ENCODE measurements around the gene ACP5. TPM values are rescaled to one million over a fixed set of nuclear protein-coding genes. Genes with fewer than 3 reads are reported as not detected.
"Not testable (repeated sequence)": the region's sequence is repeated elsewhere in the genome, so short reads cannot be mapped to it uniquely, and the experiment has no call there.

Gene ACP5
- total and polyA plus RNA-seq, 10 of the 15 experiments (the other 5 are each of a cell fraction or from before 2014, with no cell fraction given), result 1.0 to 73.4 (median 36.8) TPM

DNA sequence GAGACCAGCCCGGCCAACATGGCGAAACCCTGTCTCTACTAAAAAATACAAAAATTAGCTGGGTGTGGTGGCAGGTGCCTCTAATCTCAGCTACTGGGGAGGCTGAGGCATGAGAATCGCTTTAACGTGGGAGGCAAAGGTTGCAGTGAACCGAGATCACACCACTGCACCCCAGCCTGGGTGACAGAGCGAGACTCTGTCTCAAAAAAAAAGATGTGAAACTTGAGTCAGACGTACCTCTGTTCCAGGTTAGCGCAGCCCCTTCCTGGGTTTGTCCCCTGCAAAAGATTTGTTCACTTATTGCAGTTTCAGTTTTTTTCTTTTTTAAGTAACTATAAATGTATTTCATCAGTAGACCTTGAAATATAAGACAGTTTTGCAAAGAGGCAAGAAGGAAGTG lies 22.3 kb upstream of the ACP5 start:
- H2AFZ ChIP-seq (ENCODE audit: control insufficient read depth, low read depth, low read length); H3K27me3 ChIP-seq (replicated peaks in 1 of 2; ENCODE audit: control insufficient read depth in 2 of 2, insufficient read depth in 2 of 2, low read length in 1 of 2); DNase-seq (ENCODE audit: low read depth, low spot score); FAIRE-seq; SMC1A ChIA-PET (ENCODE audit: uncharacterized antibody, unreplicated experiment); H3K9me3 ChIP-seq (replicated peaks; ENCODE audit: control insufficient read depth, insufficient read depth, low read length); H3K9ac ChIP-seq (ENCODE audit: control insufficient read depth, insufficient read depth, low read length); BruUV-seq (replicated peaks); H3K4me3 ChIP-seq; H4K20me1 ChIP-seq (ENCODE audit: control insufficient read depth, insufficient read depth): not testable (repeated sequence)
- Histone ChIP-seq H3K27ac (ENCODE audit: control insufficient read depth, insufficient read depth) (peak overlapping the region; percentile 27), H3K36me3 (ENCODE audit: control insufficient read depth in 2 of 2, insufficient read depth in 2 of 2, low read length in 1 of 2) (peaks cover 0 to 10% of the 10 kb centered on the region in 2 experiments; a peak in 1 of 4 replicates), H3K4me1 (ENCODE audit: control insufficient read depth, insufficient read depth, low read length) (peaks cover 14% of the 10 kb centered on the region), H3K79me2 (ENCODE audit: control insufficient read depth, insufficient read depth, low read length) (peaks cover 34% of the 10 kb centered on the region), H3K4me2 (ENCODE audit: control insufficient read depth, insufficient read depth) (peak overlapping the region; percentile 77)
- TF ChIP-seq, protein P1, sequence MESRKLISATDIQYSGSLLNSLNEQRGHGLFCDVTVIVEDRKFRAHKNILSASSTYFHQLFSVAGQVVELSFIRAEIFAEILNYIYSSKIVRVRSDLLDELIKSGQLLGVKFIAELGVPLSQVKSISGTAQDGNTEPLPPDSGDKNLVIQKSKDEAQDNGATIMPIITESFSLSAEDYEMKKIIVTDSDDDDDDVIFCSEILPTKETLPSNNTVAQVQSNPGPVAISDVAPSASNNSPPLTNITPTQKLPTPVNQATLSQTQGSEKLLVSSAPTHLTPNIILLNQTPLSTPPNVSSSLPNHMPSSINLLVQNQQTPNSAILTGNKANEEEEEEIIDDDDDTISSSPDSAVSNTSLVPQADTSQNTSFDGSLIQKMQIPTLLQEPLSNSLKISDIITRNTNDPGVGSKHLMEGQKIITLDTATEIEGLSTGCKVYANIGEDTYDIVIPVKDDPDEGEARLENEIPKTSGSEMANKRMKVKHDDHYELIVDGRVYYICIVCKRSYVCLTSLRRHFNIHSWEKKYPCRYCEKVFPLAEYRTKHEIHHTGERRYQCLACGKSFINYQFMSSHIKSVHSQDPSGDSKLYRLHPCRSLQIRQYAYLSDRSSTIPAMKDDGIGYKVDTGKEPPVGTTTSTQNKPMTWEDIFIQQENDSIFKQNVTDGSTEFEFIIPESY (IDR thresholded peaks at IDR 0.05), result 0 out of 2 replicates have a peak, but pooled peaks have one; percentile 4
- TF ChIP-seq SPI1 (IDR thresholded peaks at IDR 0.05; ENCODE audit: borderline replicate concordance, insufficient read depth, low read depth, low read length), result peak; percentile 7; the same call in 1 of the 2 replicates
- ChIA-PET CTCF (interaction anchor here (0.7 kb wide), 1 partner anchor 102 kb away, joined by 3 read pairs; no protein-coding TSS in a partner anchor), POLR2A (interaction anchor here (0.7 kb wide), 1 partner anchor 1187 kb away, joined by 3 read pairs; no protein-coding TSS in a partner anchor), RAD21 (ENCODE audit: unreplicated experiment) (interaction anchor here (1.2 kb wide), 1 partner anchor 14 kb away, joined by 3 read pairs; no protein-coding TSS in a partner anchor)
- peak; percentile 9; the same call in 1 of the 3 replicates for ATAC-seq
- in situ Hi-C loops (cut with MboI), result loop anchor here (25.0 kb wide), 1 partner anchor 1563 kb away; the partner anchor contains the start of genes IER2 and STX10
- intact Hi-C loops (cut with micrococcal nuclease; ENCODE audit: unreplicated experiment), result loop anchor here (5.0 kb wide), 1 partner anchor 213 kb away; the partner anchor contains the start of gene ZNF440
- WGBS (ENCODE audit: insufficient coverage, insufficient replicate concordance, low lambda C conversion rate, missing lambda C conversion rate), result 32% methylated on average over 8 of the region's 8 CpGs

DNA sequence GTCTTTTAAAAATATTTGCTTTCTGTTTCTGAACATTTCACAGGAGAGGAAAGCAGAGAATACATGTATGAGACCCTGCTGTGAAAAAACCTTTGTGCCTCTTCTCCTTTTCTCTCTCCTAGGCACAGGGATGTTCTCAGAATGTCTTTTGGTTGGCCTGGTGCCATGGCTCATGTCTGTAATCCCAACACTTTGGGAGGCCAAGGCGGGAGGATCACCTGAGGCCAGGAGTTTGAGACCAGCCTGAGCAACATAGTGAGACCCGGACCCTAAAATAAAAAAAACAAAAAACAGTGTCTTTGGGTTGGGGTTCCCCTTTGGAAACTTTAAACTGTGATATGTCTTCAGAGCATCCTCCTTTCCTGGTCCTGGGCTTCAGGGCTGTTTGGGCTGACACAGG lies 21.3 kb upstream of the ACP5 start:
- in situ Hi-C loops (cut with MboI), result loop anchor here (25.0 kb wide), 1 partner anchor 1564 kb away; the partner anchor contains the start of genes IER2 and STX10
- H3K4me3 ChIP-seq, result peak overlapping the region; percentile 83
- no peak for TF ChIP-seq SUPT20H (IDR thresholded peaks at IDR 0.05; ENCODE audit: borderline replicate concordance, control insufficient read depth, low read depth, low read length)
- 0 out of 2 replicates have a peak, but pooled peaks have one; percentile 13 for TF ChIP-seq POLR2AphosphoS5 (IDR thresholded peaks at IDR 0.05; ENCODE audit: low read length)

More for the DNA sequence above, 21.3 kb upstream of the ACP5 start:
- CTCF ChIA-PET, result no interaction called here
- RAD21 ChIA-PET (ENCODE audit: unreplicated experiment), result interaction anchor here (1.2 kb wide), 1 partner anchor 13 kb away, joined by 3 read pairs; no protein-coding TSS in a partner anchor
- no peak overlapping the region for H2AFZ ChIP-seq (ENCODE audit: control insufficient read depth, low read depth, low read length)
- H3K27ac ChIP-seq (ENCODE audit: control insufficient read depth, insufficient read depth), result peak overlapping the region; percentile 24; the same call in 1 of the 2 replicates
- SMC1A ChIA-PET (ENCODE audit: uncharacterized antibody, unreplicated experiment), result no interaction called here
- no peak overlapping the region for H3K9ac ChIP-seq (ENCODE audit: control insufficient read depth, insufficient read depth, low read length)
- H3K79me2 ChIP-seq (ENCODE audit: control insufficient read depth, insufficient read depth, low read length), result peaks cover 34% of the 10 kb centered on the region
- H3K4me1 ChIP-seq (ENCODE audit: control insufficient read depth, insufficient read depth, low read length), result peaks cover 14% of the 10 kb centered on the region
- no peaks in the 10 kb centered on the region; the same call in none of the 3 replicates for H3K9me3 ChIP-seq (replicated peaks; ENCODE audit: control insufficient read depth, insufficient read depth, low read length)
- intact Hi-C loops (cut with micrococcal nuclease; ENCODE audit: unreplicated experiment), result loop anchor here (5.0 kb wide), 1 partner anchor 214 kb away; the partner anchor contains the start of gene ZNF440
- no peaks in the 10 kb centered on the region for H3K27me3 ChIP-seq (replicated peaks in 1 of 2; ENCODE audit: control insufficient read depth in 2 of 2, insufficient read depth in 2 of 2, low read length in 1 of 2)
- H3K4me2 ChIP-seq (ENCODE audit: control insufficient read depth, insufficient read depth), result peak overlapping the region; percentile 77
- FAIRE-seq (no peak), DNase-seq (ENCODE audit: low read depth, low spot score) (no peak), ATAC-seq (no peak)
- POLR2A ChIA-PET, result no interaction called here
- no TSS peak for BruUV-seq (replicated peaks)
- peaks cover 0 to 4% of the 10 kb centered on the region in 2 experiments; a peak in 1 of 4 replicates for H3K36me3 ChIP-seq (ENCODE audit: control insufficient read depth in 2 of 2, insufficient read depth in 2 of 2, low read length in 1 of 2)
- WGBS (ENCODE audit: insufficient coverage, insufficient replicate concordance, low lambda C conversion rate, missing lambda C conversion rate), result 100% methylated on average over 2 of the region's 2 CpGs
- no peaks in the 10 kb centered on the region for H4K20me1 ChIP-seq (ENCODE audit: control insufficient read depth, insufficient read depth)
